Natural killer cell treated with Interleukin-12 subunit alpha and Interleukin-12 subunit beta and Interleukin-15 and Interleukin-18, amount 100 ng/mL, for 72 hours (primary cell): ENCODE measurements around the gene EXTL2. TPM values are rescaled to one million over a fixed set of nuclear protein-coding genes. Genes with fewer than 3 reads are reported as not detected.
A peak's percentile ranks its signal among the peaks of the same experiment; 100 is the strongest.
"Not testable (repeated sequence)": the region's sequence is repeated elsewhere in the genome, so short reads cannot be mapped to it uniquely, and the experiment has no call there.

Experiments used
- ATAC-seq, 2 donors: fragments of 150-1000 bp; cut with Tn5 transposase in 1 of 2; sonication (Bioruptor Pico), chemical (Tn5 transposase) in 1 of 2; 2 replicates each; pipeline ENCODE4 v1.10.0; 2021
- DNase-seq: peaks from one replicate; pipeline ENCODE4 v3.0.0; 2022; ENCODE audit warnings: low spot score
- H3K27ac Mint-ChIP-seq, 2 donors: 1 replicate in 1 of 2; 2 replicates in 1 of 2; pipeline ENCODE4 v1.8.0; 2022; ENCODE audit warnings: mixed read lengths in 2 of 2, mild to moderate bottlenecking in 1 of 2, moderate library complexity in 1 of 2
- H3K27me3 Mint-ChIP-seq, 2 donors: 1 replicate in 1 of 2; 2 replicates in 1 of 2; pipeline ENCODE4 v1.8.0; 2022; ENCODE audit warnings: mixed read lengths in 2 of 2
- H3K36me3 Mint-ChIP-seq: one replicate; pipeline ENCODE4 v1.8.0; 2022; ENCODE audit warnings: mixed read lengths
- H3K4me1 Mint-ChIP-seq, 2 donors: 1 replicate in 1 of 2; 2 replicates in 1 of 2; pipeline ENCODE4 v1.8.0; 2022; ENCODE audit warnings: low read depth in 2 of 2, mixed read lengths in 2 of 2, mild to moderate bottlenecking in 1 of 2
- H3K4me3 Mint-ChIP-seq: one replicate; pipeline ENCODE4 v1.8.0; 2022; ENCODE audit warnings: mixed read lengths
- H3K9me3 Mint-ChIP-seq: 2 replicates; pipeline ENCODE4 v1.8.0; 2022; ENCODE audit warnings: mixed read lengths
- total RNA-seq, 2 donors: library from RNA; stranded (reverse); gene quantifications; one replicate each; pipeline ENCODE4 v1.2.3, GENCODE V29; 2022

EXTL2 gene
- total RNA-seq, 2 donors from 2014 or later, result 3.2 to 10.0 TPM

DNA sequence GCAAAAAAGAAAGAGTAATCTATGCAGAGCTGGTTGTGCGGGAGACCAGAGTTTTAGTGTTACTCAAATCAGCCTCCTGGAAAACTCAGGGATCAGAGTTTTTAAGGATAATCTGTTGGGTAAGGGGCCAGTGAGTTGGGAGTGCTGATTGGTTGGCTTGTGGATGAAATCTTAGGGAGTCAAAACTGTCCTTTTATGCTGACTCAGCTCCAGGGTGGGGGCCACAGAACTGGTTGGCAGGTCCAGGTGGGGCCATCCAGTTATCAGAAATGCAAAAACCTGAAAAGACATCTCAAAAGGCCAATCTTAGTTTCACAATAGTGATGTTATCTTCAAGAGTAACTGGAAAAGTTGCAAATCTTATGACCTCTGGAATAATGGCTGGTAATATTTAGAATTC lies 3.3 kb downstream of the EXTL2 start:
- Mint-ChIP-seq H3K4me1 (peaks cover 27 to 29% of the 10 kb centered on the region in 2 donors), H3K4me3 (no peak overlapping the region), H3K27me3 (no peaks in the 10 kb centered on the region), H3K27ac (no peak overlapping the region), H3K36me3 (peaks cover 20% of the 10 kb centered on the region), H3K9me3 (peaks cover 4% of the 10 kb centered on the region)
- no peak for DNase-seq
- no peak for ATAC-seq

DNA sequence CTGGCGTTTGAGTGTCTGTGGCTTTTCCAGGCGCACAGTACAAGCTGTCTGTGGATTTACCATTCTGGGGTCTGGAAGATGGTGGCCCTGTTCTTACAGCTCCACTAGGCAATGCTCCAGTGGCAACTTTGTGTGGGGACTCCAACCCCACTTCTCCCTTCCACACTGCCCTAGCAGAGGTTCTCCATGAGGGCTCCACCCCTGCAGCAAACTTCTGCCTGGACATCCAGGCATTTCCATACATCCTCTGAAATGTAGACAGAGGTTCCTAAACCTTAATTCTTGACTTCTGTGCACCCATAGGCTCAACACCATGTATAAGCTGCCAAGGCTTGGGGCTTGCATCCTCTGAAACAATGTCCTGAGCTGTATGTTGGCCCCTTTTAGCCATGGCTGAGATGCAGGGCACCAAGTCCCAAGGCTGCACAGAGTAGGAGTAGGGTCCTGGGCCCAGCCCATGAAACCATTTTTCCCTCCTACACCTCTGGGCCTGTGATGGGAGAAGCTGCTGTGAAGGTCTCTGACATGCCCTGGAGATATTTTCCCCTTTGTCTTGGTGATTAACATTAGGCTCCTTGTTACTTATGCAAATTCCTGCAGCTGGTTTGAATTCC lies 4.7 kb downstream of the EXTL2 start:
- H3K4me3 Mint-ChIP-seq, H3K9me3 Mint-ChIP-seq, DNase-seq, H3K27ac Mint-ChIP-seq, H3K27me3 Mint-ChIP-seq, ATAC-seq: not testable (repeated sequence)
- Mint-ChIP-seq H3K4me1 (peaks cover 23 to 28% of the 10 kb centered on the region in 2 donors), H3K36me3 (peaks cover 20% of the 10 kb centered on the region)

DNA sequence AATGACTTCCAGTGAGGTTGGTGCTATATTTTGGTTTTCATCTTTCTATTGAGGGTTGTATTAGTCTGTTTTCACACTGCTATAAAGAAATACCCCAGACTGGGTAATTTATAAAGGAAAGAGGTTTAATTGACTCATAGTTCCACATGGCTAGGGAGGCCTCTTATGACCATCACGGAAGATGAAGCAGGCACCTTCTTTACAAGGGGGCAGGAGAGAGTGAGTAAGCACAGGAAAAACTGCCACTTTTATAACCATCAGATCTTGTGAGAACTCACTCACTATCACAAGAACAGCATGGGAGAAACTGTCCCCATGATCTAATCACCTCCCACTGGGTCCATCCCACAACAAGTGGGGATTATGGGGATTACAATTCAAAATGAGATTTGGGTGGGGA lies 5.6 kb downstream of the EXTL2 start:
- not testable (repeated sequence) for ATAC-seq, H3K4me3 Mint-ChIP-seq, DNase-seq, H3K27ac Mint-ChIP-seq, H3K9me3 Mint-ChIP-seq, H3K27me3 Mint-ChIP-seq
- Mint-ChIP-seq H3K36me3 (peaks cover 20% of the 10 kb centered on the region), H3K4me1 (peaks cover 17 to 20% of the 10 kb centered on the region in 2 donors)

- H3K4me3 Mint-ChIP-seq, result no peak overlapping the region
- H3K27ac Mint-ChIP-seq, result no peak overlapping the region
- H3K9me3 Mint-ChIP-seq, result no peaks in the 10 kb centered on the region
- H3K27me3 Mint-ChIP-seq, result no peaks in the 10 kb centered on the region
- DNase-seq, result no peak
- ATAC-seq, result no peak
- H3K4me1 Mint-ChIP-seq, result peaks cover 0 to 7% of the 10 kb centered on the region in 2 donors
- H3K36me3 Mint-ChIP-seq, result peaks cover 7% of the 10 kb centered on the region
Observed at GRCh38 chr1:100883963-100884362, 10.7 kb downstream of the EXTL2 start.

GRCh38 chr1:100882698-100883097 lies 11.9 kb downstream of the EXTL2 start:
- no peak for DNase-seq
- no peak for ATAC-seq
- Mint-ChIP-seq H3K27me3 (no peaks in the 10 kb centered on the region), H3K9me3 (no peaks in the 10 kb centered on the region), H3K36me3 (no peaks in the 10 kb centered on the region), H3K27ac (no peak overlapping the region), H3K4me1 (peaks cover 0 to 7% of the 10 kb centered on the region in 2 donors), H3K4me3 (no peak overlapping the region)

DNA sequence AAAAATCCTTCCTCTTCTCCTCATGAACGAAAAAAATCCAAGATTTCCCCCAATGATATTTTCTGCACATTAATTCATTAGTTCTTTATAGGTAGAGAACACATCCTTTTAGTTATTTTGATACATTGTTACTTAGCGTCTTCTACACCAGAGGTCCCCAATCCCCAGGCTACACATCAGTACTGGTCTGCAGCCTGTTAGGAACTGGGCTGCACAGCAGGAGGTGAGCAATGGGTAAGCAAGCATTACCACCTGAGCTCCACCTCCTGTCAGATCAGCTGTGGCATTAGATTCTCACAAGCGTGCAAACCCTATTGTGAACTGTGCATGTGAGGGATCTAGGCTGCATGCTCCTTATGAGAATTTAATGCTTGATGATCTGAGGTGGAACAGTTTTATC lies 13.0 kb downstream of the EXTL2 start:
- no peak overlapping the region for H3K27ac Mint-ChIP-seq
- DNase-seq, result no peak
- no peaks in the 10 kb centered on the region for H3K9me3 Mint-ChIP-seq
- H3K4me3 Mint-ChIP-seq, result no peak overlapping the region
- no peak for ATAC-seq
- H3K27me3 Mint-ChIP-seq, result no peaks in the 10 kb centered on the region
- peaks cover 0 to 7% of the 10 kb centered on the region in 2 donors for H3K4me1 Mint-ChIP-seq
- H3K36me3 Mint-ChIP-seq, result no peaks in the 10 kb centered on the region

- ATAC-seq (peak in 1 of 2 donors; percentile 36), DNase-seq (no peak)
- Mint-ChIP-seq H3K27ac (no peak overlapping the region), H3K9me3 (no peaks in the 10 kb centered on the region), H3K4me1 (peaks cover 0 to 7% of the 10 kb centered on the region in 2 donors), H3K4me3 (no peak overlapping the region), H3K27me3 (no peaks in the 10 kb centered on the region), H3K36me3 (no peaks in the 10 kb centered on the region)
Observed at GRCh38 chr1:100879422-100879821, 15.2 kb downstream of the EXTL2 start.

GRCh38 chr1:100876291-100876690 lies 18.4 kb downstream of the EXTL2 start:
- DNase-seq (no peak), ATAC-seq (no peak)
- no peaks in the 10 kb centered on the region for H3K27me3 Mint-ChIP-seq
- H3K4me3 Mint-ChIP-seq, result no peak overlapping the region
- no peaks in the 10 kb centered on the region for H3K36me3 Mint-ChIP-seq
- no peaks in the 10 kb centered on the region for H3K9me3 Mint-ChIP-seq
- no peak overlapping the region for H3K27ac Mint-ChIP-seq
- peaks cover 0 to 7% of the 10 kb centered on the region in 2 donors for H3K4me1 Mint-ChIP-seq

DNA sequence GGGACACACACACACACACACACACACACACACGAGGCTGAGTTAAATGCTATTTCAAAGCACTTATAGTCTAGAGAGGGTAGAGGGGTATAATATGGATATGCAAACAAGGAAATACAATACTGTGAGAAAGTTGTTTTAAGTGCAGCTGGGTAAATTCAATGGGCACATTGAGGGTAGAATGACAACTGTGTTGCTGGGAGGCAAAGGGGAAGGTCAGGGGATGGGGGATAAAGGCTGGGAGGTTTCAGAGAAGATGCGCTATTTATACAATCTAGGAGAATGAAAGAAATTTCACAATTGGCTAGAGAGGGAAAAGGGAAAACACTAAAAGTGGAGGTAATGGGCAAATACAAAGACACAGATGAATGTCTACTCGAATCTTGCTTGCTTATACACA lies 19.4 kb downstream of the EXTL2 start:
- no peak overlapping the region for H3K27ac Mint-ChIP-seq
- peaks cover 0 to 7% of the 10 kb centered on the region in 2 donors for H3K4me1 Mint-ChIP-seq
- H3K9me3 Mint-ChIP-seq, result no peaks in the 10 kb centered on the region
- no peaks in the 10 kb centered on the region for H3K27me3 Mint-ChIP-seq
- ATAC-seq, result no peak
- no peak overlapping the region for H3K4me3 Mint-ChIP-seq
- DNase-seq, result no peak
- no peaks in the 10 kb centered on the region for H3K36me3 Mint-ChIP-seq

DNA sequence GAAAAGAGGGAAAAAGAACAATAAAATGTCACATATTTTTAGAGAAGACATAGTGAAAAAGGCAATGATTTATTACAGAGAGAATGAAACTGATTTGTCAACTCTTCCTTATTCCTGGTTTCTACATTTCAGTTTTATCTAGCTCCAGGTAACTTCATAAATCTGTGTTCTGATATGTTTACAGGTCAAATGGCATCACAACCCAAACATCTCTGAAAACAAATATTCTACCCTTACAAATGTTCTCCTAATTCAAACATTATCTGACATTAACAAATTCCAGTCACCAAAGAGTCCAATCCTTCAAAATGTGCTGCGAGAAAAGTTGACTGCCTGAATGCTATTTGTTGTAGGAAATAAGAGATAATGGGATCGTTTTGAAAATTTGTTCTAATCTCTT lies 20.2 kb downstream of the EXTL2 start:
- Mint-ChIP-seq H3K4me1 (peaks cover 0 to under 1% of the 10 kb centered on the region in 2 donors), H3K27ac (no peak overlapping the region), H3K9me3 (no peaks in the 10 kb centered on the region), H3K4me3 (no peak overlapping the region), H3K27me3 (no peaks in the 10 kb centered on the region), H3K36me3 (no peaks in the 10 kb centered on the region)
- ATAC-seq (no peak), DNase-seq (no peak)

GRCh38 chr1:100869996-100870395 lies 24.6 kb downstream of the EXTL2 start:
- H3K4me3 Mint-ChIP-seq, result no peak overlapping the region
- H3K9me3 Mint-ChIP-seq, result no peaks in the 10 kb centered on the region
- no peaks in the 10 kb centered on the region for H3K36me3 Mint-ChIP-seq
- H3K27me3 Mint-ChIP-seq, result no peaks in the 10 kb centered on the region
- ATAC-seq, result no peak
- no peaks in the 10 kb centered on the region for H3K4me1 Mint-ChIP-seq
- no peak for DNase-seq
- no peak overlapping the region for H3K27ac Mint-ChIP-seq

GRCh38 chr1:100868364-100868995 lies 26.2 kb downstream of the EXTL2 start:
- no peak overlapping the region for H3K27ac Mint-ChIP-seq
- H3K4me1 Mint-ChIP-seq, result no peaks in the 10 kb centered on the region
- no peaks in the 10 kb centered on the region for H3K9me3 Mint-ChIP-seq
- ATAC-seq (no peak), DNase-seq (no peak)
- no peaks in the 10 kb centered on the region for H3K27me3 Mint-ChIP-seq
- H3K4me3 Mint-ChIP-seq, result no peak overlapping the region
- no peaks in the 10 kb centered on the region for H3K36me3 Mint-ChIP-seq

DNA sequence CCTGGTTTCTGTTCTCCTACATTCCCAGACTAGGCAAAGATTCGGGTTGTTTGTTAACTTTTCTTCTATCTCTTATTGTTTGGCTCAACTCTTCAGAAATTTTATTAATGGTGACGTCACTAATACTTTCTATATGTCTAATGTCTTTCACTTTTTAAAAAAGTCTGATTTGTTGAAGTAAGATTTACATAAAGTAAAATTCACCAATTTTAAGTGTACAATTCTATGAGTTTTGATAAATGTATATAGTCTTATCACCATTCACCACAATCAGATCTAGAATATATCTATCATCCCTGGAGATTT lies 27.8 kb downstream of the EXTL2 start:
- DNase-seq, result no peak
- H3K27me3 Mint-ChIP-seq, result no peaks in the 10 kb centered on the region
- no peaks in the 10 kb centered on the region for H3K36me3 Mint-ChIP-seq
- no peak for ATAC-seq
- no peaks in the 10 kb centered on the region for H3K9me3 Mint-ChIP-seq
- H3K4me3 Mint-ChIP-seq, result no peak overlapping the region
- no peak overlapping the region for H3K27ac Mint-ChIP-seq
- no peaks in the 10 kb centered on the region for H3K4me1 Mint-ChIP-seq

- ATAC-seq, result no peak
Observed at GRCh38 chr1:100866041-100866900, 28.4 kb downstream of the EXTL2 start.

More at GRCh38 chr1:100866041-100866900, 28.4 kb downstream of the EXTL2 start:
- DNase-seq, result no peak
- H3K4me1 Mint-ChIP-seq, result no peaks in the 10 kb centered on the region
- H3K4me3 Mint-ChIP-seq, result no peak overlapping the region
- no peaks in the 10 kb centered on the region for H3K9me3 Mint-ChIP-seq
- no peaks in the 10 kb centered on the region for H3K27me3 Mint-ChIP-seq
- no peak overlapping the region for H3K27ac Mint-ChIP-seq
- no peaks in the 10 kb centered on the region for H3K36me3 Mint-ChIP-seq
